A673 (cell line): ENCODE data around the gene TUBA3E. TPM values are rescaled to one million over a fixed set of nuclear protein-coding genes. Genes with fewer than 3 reads are reported as not detected.
"Not testable (repeated sequence)": the region's sequence is repeated elsewhere in the genome, so short reads cannot be mapped to it uniquely, and the experiment has no call there.

Source experiments
- BruUV-seq: library from RNA; stranded (reverse); fragments of 400-500 nt; replicated peaks from 2 replicates; lab custom pipeline; 2021; lab: Mats Ljungman, UMichigan
- CTCF ChIA-PET: fragments of 300-600 bp; sonication (Branson Sonifier 250); formaldehyde crosslinking; loops from one replicate; lab custom pipeline; 2022; ENCODE audit warnings: antibody characterized with exemption; lab: Charles Lee
- POLR2A ChIA-PET: fragments of 300-600 bp; sonication (Branson Sonifier 250); formaldehyde crosslinking; loops from one replicate; lab custom pipeline; 2022; ENCODE audit warnings: antibody characterized with exemption; ENCODE audit not compliant: low non-redundant PET; lab: Charles Lee
- DNase-seq: peaks from one replicate; pipeline ENCODE4 v3.0.0-alpha.2; 2015; ENCODE audit warnings: low spot score
- H3K27ac ChIP-seq: fragments of 200-600 bp; sonication (generic); 2 replicates; pipeline ENCODE4 v1.5.1; 2016; ENCODE audit warnings: mixed run types, low read depth, mild to moderate bottlenecking, mixed read lengths, antibody characterized with exemption, low read length; ENCODE audit not compliant: poor library complexity, severe bottlenecking
- H3K27me3 ChIP-seq: fragments of 200-600 bp; sonication (generic); replicated peaks from 2 replicates; pipeline ENCODE4 v1.6.1; 2017; ENCODE audit warnings: mixed run types, low read depth, mild to moderate bottlenecking, mixed read lengths, antibody characterized with exemption, low read length; ENCODE audit not compliant: insufficient read depth, poor library complexity
- H3K36me3 ChIP-seq: fragments of 200-600 bp; sonication (generic); 2 replicates; pipeline ENCODE4 v1.6.1; 2016; ENCODE audit warnings: mixed run types, mild to moderate bottlenecking, mixed read lengths, antibody characterized with exemption, low read length; ENCODE audit not compliant: insufficient read depth, poor library complexity, severe bottlenecking
- H3K4me1 ChIP-seq: fragments of 200-600 bp; sonication (generic); 2 replicates; pipeline ENCODE4 v1.6.1; 2017; ENCODE audit warnings: mixed run types, mild to moderate bottlenecking, mixed read lengths, antibody characterized with exemption, low read length; ENCODE audit not compliant: insufficient read depth, poor library complexity, severe bottlenecking
- H3K4me3 ChIP-seq: fragments of 200-600 bp; sonication (generic); 2 replicates; pipeline ENCODE4 v1.5.1; 2016; ENCODE audit warnings: low read depth, mixed run types, mild to moderate bottlenecking, mixed read lengths, low read length; ENCODE audit not compliant: poor library complexity, severe bottlenecking
- H3K9me3 ChIP-seq: fragments of 200-600 bp; sonication (generic); 2 replicates; pipeline ENCODE4 v1.6.1; 2016; ENCODE audit warnings: mixed run types, low read depth, mild to moderate bottlenecking, mixed read lengths, antibody characterized with exemption, low read length; ENCODE audit not compliant: poor library complexity, severe bottlenecking
- CTCF ChIP-seq: fragments of 300-800, 200-600 bp; sonication (generic); conservative IDR thresholded peaks from 2 replicates; pipeline ENCODE4 v1.5.1; 2017; ENCODE audit warnings: low read depth, mild to moderate bottlenecking, antibody characterized with exemption, low read length, moderate library complexity, mixed read lengths
- EZH2 ChIP-seq: fragments of 200-600 bp; sonication (generic); IDR thresholded peaks from 2 replicates; pipeline ENCODE4 v1.6.1; 2017; ENCODE audit warnings: borderline replicate concordance, low read depth, mild to moderate bottlenecking, mixed read lengths, antibody characterized with exemption, low read length; ENCODE audit not compliant: poor library complexity, severe bottlenecking
- intact Hi-C: fragments of 100-400 bp; cut with micrococcal nuclease; formaldehyde crosslinking; loops from one replicate; pipeline ENCODE4 v1.10.0; 2022; ENCODE audit not compliant: unreplicated experiment
- total RNA-seq: library from RNA; stranded (reverse); gene quantifications from 2 replicates; pipeline ENCODE4 v1.2.3, GENCODE V29; 2021

Gene TUBA3E
- total RNA-seq, 1 experiment from 2014 or later, result not detected

GRCh38 chr2:130192451-130192850, 5.8 kb downstream of the TUBA3E start:
- DNase-seq, BruUV-seq, H3K36me3 ChIP-seq, H3K4me1 ChIP-seq, POLR2A ChIA-PET, intact Hi-C loops, H3K9me3 ChIP-seq, H3K27ac ChIP-seq, H3K4me3 ChIP-seq, H3K27me3 ChIP-seq, CTCF ChIA-PET: not testable (repeated sequence)

GRCh38 chr2:130191319-130191718, 6.9 kb downstream of the TUBA3E start:
- POLR2A ChIA-PET, H3K4me1 ChIP-seq, DNase-seq, H3K27ac ChIP-seq, BruUV-seq, H3K27me3 ChIP-seq, CTCF ChIA-PET, H3K9me3 ChIP-seq, H3K4me3 ChIP-seq, intact Hi-C loops, H3K36me3 ChIP-seq: not testable (repeated sequence)

- POLR2A ChIA-PET, result no interaction called here
- no peaks in the 10 kb centered on the region for H3K36me3 ChIP-seq
- BruUV-seq, result no TSS peak
- H3K9me3 ChIP-seq, result no peaks in the 10 kb centered on the region
- no peak overlapping the region for H3K27ac ChIP-seq
- no peaks in the 10 kb centered on the region for H3K4me1 ChIP-seq
- CTCF ChIA-PET, result no interaction called here
- H3K4me3 ChIP-seq, result no peak overlapping the region
- TF ChIP-seq CTCF (no peak), EZH2 (no peak)
- intact Hi-C loops, result no loop called here
- H3K27me3 ChIP-seq, result no peaks in the 10 kb centered on the region
- DNase-seq, result no peak
Observed at GRCh38 chr2:130190237-130190636, 8.0 kb downstream of the TUBA3E start.

- CTCF ChIA-PET, H3K27ac ChIP-seq, BruUV-seq, POLR2A ChIA-PET, DNase-seq, H3K27me3 ChIP-seq, H3K4me1 ChIP-seq, H3K4me3 ChIP-seq, intact Hi-C loops, H3K9me3 ChIP-seq, H3K36me3 ChIP-seq: not testable (repeated sequence)
Observed at GRCh38 chr2:130188958-130189357, 9.3 kb downstream of the TUBA3E start.

GRCh38 chr2:130187859-130188792, 10.1 kb downstream of the TUBA3E start:
- H3K4me3 ChIP-seq, H3K27ac ChIP-seq, H3K9me3 ChIP-seq, DNase-seq, CTCF ChIA-PET, POLR2A ChIA-PET, H3K27me3 ChIP-seq, H3K4me1 ChIP-seq, intact Hi-C loops, BruUV-seq: not testable (repeated sequence)
- peaks cover 10% of the 10 kb centered on the region for H3K36me3 ChIP-seq
